Activated naive CD4-positive, alpha-beta T cell treated with anti-CD3 and anti-CD28 coated beads for 36 hours (primary cell): Measurements from ENCODE around the gene HIP1R. TPM values are rescaled to one million over a fixed set of nuclear protein-coding genes. Genes with fewer than 3 reads are reported as not detected.
A peak's percentile ranks its signal among the peaks of the same experiment; 100 is the strongest.

ENCODE experiments used
- CTCF ChIA-PET: fragments of 350-600 bp; sonication (Branson Sonifier 250); formaldehyde crosslinking; loops from one replicate; lab custom pipeline; 2021; ENCODE audit warnings: antibody characterized with exemption; lab: Charles Lee
- DNase-seq: peaks from one replicate; pipeline ENCODE4 v3.0.0-alpha.2; 2020
- H3K27ac Mint-ChIP-seq: one replicate; pipeline ENCODE4 v1.8.0; 2021; ENCODE audit warnings: mild to moderate bottlenecking, mixed read lengths
- H3K27me3 Mint-ChIP-seq: one replicate; pipeline ENCODE4 v1.8.0; 2021; ENCODE audit warnings: low read depth, mixed read lengths
- H3K36me3 Mint-ChIP-seq: one replicate; pipeline ENCODE4 v1.8.0; 2021; ENCODE audit warnings: low read depth, mixed read lengths
- H3K4me1 Mint-ChIP-seq: one replicate; pipeline ENCODE4 v1.8.0; 2021; ENCODE audit warnings: low read depth, mixed read lengths
- H3K4me3 Mint-ChIP-seq: one replicate; pipeline ENCODE4 v1.8.0; 2021; ENCODE audit warnings: mild to moderate bottlenecking, moderate library complexity, mixed read lengths
- H3K9me3 Mint-ChIP-seq: one replicate; pipeline ENCODE4 v1.8.0; 2021; ENCODE audit warnings: mixed read lengths
- intact Hi-C: fragments of 100-400 bp; cut with micrococcal nuclease; formaldehyde crosslinking; loops from one replicate; pipeline ENCODE4 v1.15.1; 2023
- total RNA-seq, 2 experiments: library from RNA; stranded (reverse); gene quantifications; one replicate each; pipeline ENCODE4 v1.2.3, GENCODE V29; 2021

The HIP1R gene
- total RNA-seq, 2 experiments from 2014 or later = 18.5 to 21.2 TPM

- CTCF ChIA-PET = interaction anchor here (0.9 kb wide), 1 partner anchor 61 kb away, joined by 3 read pairs; no protein-coding TSS in a partner anchor
- peaks cover 1% of the 10 kb centered on the region for H3K36me3 Mint-ChIP-seq
- H3K27me3 Mint-ChIP-seq = no peaks in the 10 kb centered on the region
- DNase-seq = no peak
- intact Hi-C loops = no loop called here
- no peak overlapping the region for H3K27ac Mint-ChIP-seq
- no peak overlapping the region for H3K4me3 Mint-ChIP-seq
- no peaks in the 10 kb centered on the region for H3K4me1 Mint-ChIP-seq
- H3K9me3 Mint-ChIP-seq = no peaks in the 10 kb centered on the region
Measured at GRCh38 chr12:122853582-122854245, 18.5 kb downstream of the HIP1R start.

- H3K27me3 Mint-ChIP-seq = no peaks in the 10 kb centered on the region
- H3K4me1 Mint-ChIP-seq = no peaks in the 10 kb centered on the region
- intact Hi-C loops = no loop called here
- CTCF ChIA-PET = no interaction called here
- H3K4me3 Mint-ChIP-seq = no peak overlapping the region
- DNase-seq = no peak
- H3K27ac Mint-ChIP-seq = no peak overlapping the region
- H3K36me3 Mint-ChIP-seq = peaks cover under 1% of the 10 kb centered on the region
- H3K9me3 Mint-ChIP-seq = no peaks in the 10 kb centered on the region
Measured at GRCh38 chr12:122854554-122854953, 19.3 kb downstream of the HIP1R start.

- intact Hi-C loops = no loop called here
- no peaks in the 10 kb centered on the region for H3K36me3 Mint-ChIP-seq
- no peak overlapping the region for H3K27ac Mint-ChIP-seq
- CTCF ChIA-PET = interaction anchor here (10.4 kb wide), 1 partner anchor 95 kb away, joined by 185 read pairs; no protein-coding TSS in a partner anchor
- no peak for DNase-seq
- no peaks in the 10 kb centered on the region for H3K27me3 Mint-ChIP-seq
- no peaks in the 10 kb centered on the region for H3K9me3 Mint-ChIP-seq
- H3K4me3 Mint-ChIP-seq = no peak overlapping the region
- no peaks in the 10 kb centered on the region for H3K4me1 Mint-ChIP-seq
Measured at GRCh38 chr12:122855071-122855829, 20.0 kb downstream of the HIP1R start.

GRCh38 chr12:122855928-122856831 is 20.9 kb downstream of the HIP1R start:
- no peaks in the 10 kb centered on the region for H3K36me3 Mint-ChIP-seq
- H3K9me3 Mint-ChIP-seq = no peaks in the 10 kb centered on the region
- CTCF ChIA-PET = interaction anchor here (1.1 to 10.4 kb wide), 2 partner anchors 62 to 94 kb away, joined by 6 to 185 read pairs; no protein-coding TSS in a partner anchor
- H3K27me3 Mint-ChIP-seq = no peaks in the 10 kb centered on the region
- intact Hi-C loops = no loop called here
- H3K4me1 Mint-ChIP-seq = no peaks in the 10 kb centered on the region
- no peak overlapping the region for H3K27ac Mint-ChIP-seq
- no peak overlapping the region for H3K4me3 Mint-ChIP-seq
- DNase-seq = no peak

GRCh38 chr12:122856999-122857671 is 21.9 kb downstream of the HIP1R start:
- Mint-ChIP-seq H3K36me3 (no peaks in the 10 kb centered on the region), H3K4me1 (no peaks in the 10 kb centered on the region), H3K4me3 (no peak overlapping the region), H3K27me3 (no peaks in the 10 kb centered on the region), H3K9me3 (no peaks in the 10 kb centered on the region), H3K27ac (no peak overlapping the region)
- intact Hi-C loops = no loop called here
- CTCF ChIA-PET = interaction anchor here (0.9 to 10.4 kb wide), 3 partner anchors 63 to 93 kb away, joined by 3 to 185 read pairs (median 6); no protein-coding TSS in a partner anchor
- no peak for DNase-seq

- intact Hi-C loops = no loop called here
- no peaks in the 10 kb centered on the region for H3K9me3 Mint-ChIP-seq
Measured at GRCh38 chr12:122858171-122858570, 22.9 kb downstream of the HIP1R start.

GRCh38 chr12:122858591-122859302 is 23.5 kb downstream of the HIP1R start:
- intact Hi-C loops = no loop called here
- Mint-ChIP-seq H3K9me3 (no peaks in the 10 kb centered on the region), H3K27me3 (no peaks in the 10 kb centered on the region), H3K4me3 (no peak overlapping the region), H3K27ac (no peak overlapping the region), H3K36me3 (peaks cover 3% of the 10 kb centered on the region), H3K4me1 (no peaks in the 10 kb centered on the region)
- CTCF ChIA-PET = interaction anchor here (0.9 to 10.4 kb wide), 6 partner anchors 12 to 379 kb away, joined by 3 to 185 read pairs (median 5); no protein-coding TSS in a partner anchor
- DNase-seq = no peak

More at GRCh38 chr12:122858171-122858570, 22.9 kb downstream of the HIP1R start:
- H3K4me1 Mint-ChIP-seq = no peaks in the 10 kb centered on the region
- CTCF ChIA-PET = interaction anchor here (10.4 kb wide), 1 partner anchor 92 kb away, joined by 185 read pairs; no protein-coding TSS in a partner anchor
- no peaks in the 10 kb centered on the region for H3K27me3 Mint-ChIP-seq
- H3K27ac Mint-ChIP-seq = no peak overlapping the region
- peaks cover 3% of the 10 kb centered on the region for H3K36me3 Mint-ChIP-seq
- no peak overlapping the region for H3K4me3 Mint-ChIP-seq
- no peak for DNase-seq

GRCh38 chr12:122859303-122860039 is 24.2 kb downstream of the HIP1R start:
- DNase-seq = no peak
- no peaks in the 10 kb centered on the region for H3K27me3 Mint-ChIP-seq
- H3K27ac Mint-ChIP-seq = no peak overlapping the region
- peaks cover 3% of the 10 kb centered on the region for H3K36me3 Mint-ChIP-seq
- H3K4me3 Mint-ChIP-seq = no peak overlapping the region
- H3K9me3 Mint-ChIP-seq = no peaks in the 10 kb centered on the region
- CTCF ChIA-PET = interaction anchor here (0.5 to 10.4 kb wide), 9 partner anchors 11 to 378 kb away, joined by 3 to 185 read pairs (median 4); no protein-coding TSS in a partner anchor
- no peaks in the 10 kb centered on the region for H3K4me1 Mint-ChIP-seq
- intact Hi-C loops = loop anchor here (1.0 kb wide), 3 partner anchors 65 to 379 kb away; no protein-coding TSS in a partner anchor

GRCh38 chr12:122860040-122860853 is 25.0 kb downstream of the HIP1R start:
- H3K4me1 Mint-ChIP-seq = no peaks in the 10 kb centered on the region
- H3K27me3 Mint-ChIP-seq = no peaks in the 10 kb centered on the region
- no peaks in the 10 kb centered on the region for H3K9me3 Mint-ChIP-seq
- H3K36me3 Mint-ChIP-seq = peaks cover 3% of the 10 kb centered on the region
- DNase-seq = peak; percentile 91
- intact Hi-C loops = loop anchor here (1.0 kb wide), 3 partner anchors 66 to 378 kb away; no protein-coding TSS in a partner anchor
- CTCF ChIA-PET = interaction anchor here (0.6 to 10.4 kb wide), 20 partner anchors 11 to 378 kb away, joined by 3 to 185 read pairs (median 4); partner anchors contain the start of gene ABCB9
- no peak overlapping the region for H3K4me3 Mint-ChIP-seq
- no peak overlapping the region for H3K27ac Mint-ChIP-seq
